ENCODE results near the gene CCDC27. TPM values are rescaled to one million over a fixed set of nuclear protein-coding genes. Genes with fewer than 3 reads are reported as not detected.
"Not testable (repeated sequence)": the region's sequence is repeated elsewhere in the genome, so short reads cannot be mapped to it uniquely, and the experiment has no call there.

Gene CCDC27
- total and polyA plus RNA-seq, 10 donors: not detected

DNA sequence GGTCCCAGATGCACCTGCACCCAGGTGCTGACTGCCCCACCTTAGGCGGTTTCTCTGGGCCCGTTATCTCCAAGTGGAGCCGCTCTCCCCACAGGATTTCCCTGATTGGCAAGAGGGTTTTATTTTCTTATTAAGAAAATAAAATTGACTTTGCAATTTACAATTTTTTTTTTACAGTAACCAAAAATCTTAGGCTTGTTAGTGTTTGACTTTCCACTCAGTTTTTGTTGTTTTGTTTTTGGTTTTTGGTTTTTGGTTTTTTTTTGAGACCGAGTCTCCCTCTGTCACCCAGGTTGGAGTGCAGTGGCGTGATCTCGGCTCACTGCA is 4.8 kb upstream of the CCDC27 start:
- peaks cover 0 to 7% (median 0%) of the 10 kb centered on the region in 7 donors for H3K27me3 ChIP-seq (replicated peaks in 1 of 7)
- H3K36me3 ChIP-seq: peaks cover 0 to 24% (median 7%) of the 10 kb centered on the region in 6 donors
- DNase-seq: no peak
- peak overlapping the region in 6 of 8 donors; percentile 69 to 83 (median 78) for H3K27ac ChIP-seq
- H3K9me3 ChIP-seq: no peaks in the 10 kb centered on the region
- 40 to 47% (median 44%) methylated on average over 6 of the region's 6 CpGs for WGBS, 5 donors
- TF ChIP-seq POLR2A (IDR thresholded peaks at IDR 0.05) (no peak), POLR2AphosphoS5 (IDR thresholded peaks at IDR 0.05) (no peak)
- TF ChIP-seq, protein P1, sequence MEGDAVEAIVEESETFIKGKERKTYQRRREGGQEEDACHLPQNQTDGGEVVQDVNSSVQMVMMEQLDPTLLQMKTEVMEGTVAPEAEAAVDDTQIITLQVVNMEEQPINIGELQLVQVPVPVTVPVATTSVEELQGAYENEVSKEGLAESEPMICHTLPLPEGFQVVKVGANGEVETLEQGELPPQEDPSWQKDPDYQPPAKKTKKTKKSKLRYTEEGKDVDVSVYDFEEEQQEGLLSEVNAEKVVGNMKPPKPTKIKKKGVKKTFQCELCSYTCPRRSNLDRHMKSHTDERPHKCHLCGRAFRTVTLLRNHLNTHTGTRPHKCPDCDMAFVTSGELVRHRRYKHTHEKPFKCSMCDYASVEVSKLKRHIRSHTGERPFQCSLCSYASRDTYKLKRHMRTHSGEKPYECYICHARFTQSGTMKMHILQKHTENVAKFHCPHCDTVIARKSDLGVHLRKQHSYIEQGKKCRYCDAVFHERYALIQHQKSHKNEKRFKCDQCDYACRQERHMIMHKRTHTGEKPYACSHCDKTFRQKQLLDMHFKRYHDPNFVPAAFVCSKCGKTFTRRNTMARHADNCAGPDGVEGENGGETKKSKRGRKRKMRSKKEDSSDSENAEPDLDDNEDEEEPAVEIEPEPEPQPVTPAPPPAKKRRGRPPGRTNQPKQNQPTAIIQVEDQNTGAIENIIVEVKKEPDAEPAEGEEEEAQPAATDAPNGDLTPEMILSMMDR (IDR thresholded peaks at IDR 0.05 in 8 of 11, conservative IDR thresholded peaks at IDR 0.05 in 3 of 11): no peak
- H3K4me1 ChIP-seq: peaks cover 0 to 55% (median 32%) of the 10 kb centered on the region in 6 donors
- H3K4me3 ChIP-seq: peak overlapping the region; percentile 68 to 83 (median 76)
- intact Hi-C loops (cut with DNase I; ENCODE audit: low total_unique reads): no loop called here

GRCh38 chr1:3747903-3748302 is 4.3 kb upstream of the CCDC27 start:
- no peaks in the 10 kb centered on the region for H3K9me3 ChIP-seq
- H3K27me3 ChIP-seq (replicated peaks in 1 of 7): peaks cover 0 to 12% (median 0%) of the 10 kb centered on the region in 7 donors
- TF ChIP-seq POLR2AphosphoS5 (IDR thresholded peaks at IDR 0.05) (no peak), POLR2A (IDR thresholded peaks at IDR 0.05) (no peak)
- TF ChIP-seq, protein P1 (IDR thresholded peaks at IDR 0.05 in 8 of 11, conservative IDR thresholded peaks at IDR 0.05 in 3 of 11): no peak
- peak overlapping the region in 5 of 8 donors; percentile 68 to 83 (median 78) for H3K4me3 ChIP-seq
- peaks cover 0 to 20% (median 3%) of the 10 kb centered on the region in 6 donors for H3K36me3 ChIP-seq
- H3K4me1 ChIP-seq: peaks cover 0 to 53% (median 32%) of the 10 kb centered on the region in 6 donors
- peak; percentile 54 for DNase-seq
- intact Hi-C loops (cut with DNase I; ENCODE audit: low total_unique reads): no loop called here
- 82 to 91% (median 86%) methylated on average over 13 of the region's 13 CpGs for WGBS, 5 donors
- H3K27ac ChIP-seq: peak overlapping the region in 1 of 8 donors; percentile 83

- intact Hi-C loops (cut with DNase I; ENCODE audit: low total_unique reads): not testable (repeated sequence)
- H3K4me3 ChIP-seq: peak overlapping the region in 1 of 8 donors; percentile 78
These were observed 3.8 kb upstream of the CCDC27 start for GRCh38 chr1:3748316-3748900.

DNA sequence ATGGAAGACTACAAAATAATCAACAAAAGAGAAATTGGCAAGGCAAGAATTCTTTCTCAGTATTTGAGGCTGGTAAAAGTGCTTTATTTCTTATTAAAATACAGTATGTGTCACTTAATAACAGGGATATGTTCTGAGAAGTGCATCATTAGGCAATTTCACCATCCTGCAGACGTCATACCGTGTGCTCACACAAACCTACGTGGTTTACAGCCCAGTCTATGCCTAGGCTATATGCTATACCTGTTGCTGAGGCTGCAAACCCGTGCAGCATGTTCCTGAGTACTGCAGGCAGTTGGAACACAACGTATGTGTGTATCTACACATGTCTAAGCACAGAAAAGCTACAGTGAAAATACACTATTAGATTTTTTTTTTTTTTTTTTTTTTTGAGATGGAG is 2.7 kb upstream of the CCDC27 start:
- 65 to 72% (median 68%) methylated on average over 5 of the region's 5 CpGs for WGBS, 5 donors
- Histone ChIP-seq H3K4me1 (peaks cover 0 to 37% (median 30%) of the 10 kb centered on the region in 6 donors), H3K27me3 (replicated peaks in 1 of 7) (peaks cover 0 to 28% (median 0%) of the 10 kb centered on the region in 7 donors), H3K4me3 (no peak overlapping the region), H3K27ac (no peak overlapping the region), H3K36me3 (peaks cover 0 to 4% (median 0%) of the 10 kb centered on the region in 6 donors), H3K9me3 (no peaks in the 10 kb centered on the region)
- DNase-seq: no peak
- intact Hi-C loops (cut with DNase I; ENCODE audit: low total_unique reads): no loop called here
- TF ChIP-seq, protein P1 (IDR thresholded peaks at IDR 0.05 in 8 of 11, conservative IDR thresholded peaks at IDR 0.05 in 3 of 11): no peak
- no peak for TF ChIP-seq POLR2A (IDR thresholded peaks at IDR 0.05)
- TF ChIP-seq POLR2AphosphoS5 (IDR thresholded peaks at IDR 0.05): no peak

More at GRCh38 chr1:3748316-3748900, 3.8 kb upstream of the CCDC27 start:
- Histone ChIP-seq H3K36me3 (peaks cover 0 to 15% (median 0%) of the 10 kb centered on the region in 6 donors), H3K4me1 (peaks cover 0 to 48% (median 31%) of the 10 kb centered on the region in 6 donors), H3K27me3 (replicated peaks in 1 of 7) (peaks cover 0 to 17% (median 0%) of the 10 kb centered on the region in 7 donors)
- WGBS, 5 donors: 80 to 86% (median 84%) methylated on average over 15 of the region's 15 CpGs
- not testable (repeated sequence) for H3K9me3 ChIP-seq, DNase-seq, H3K27ac ChIP-seq

Measured in spleen (tissue), 11 donors.